Liver (tissue), 3 donors: Measurements from ENCODE around the gene NUCKS1.

Experiments
- CTCF ChIP-seq: fragments of 150-350 bp; IDR thresholded peaks from 2 replicates; pipeline ENCODE4 v1.5.1; 2017; ENCODE audit warnings: improper control_type of control experiment, low read depth, low read length; ENCODE audit not compliant: missing input control
- GABPA ChIP-seq, 2 donors: IDR thresholded peaks in 1 of 2; conservative IDR thresholded peaks in 1 of 2; 2 replicates each; pipeline ENCODE4 v1.6.1; 2016; ENCODE audit warnings: antibody characterized with exemption in 2 of 2, mild to moderate bottlenecking in 1 of 2, moderate library complexity in 1 of 2
- ZBTB33 ChIP-seq: IDR thresholded peaks from 2 replicates; pipeline ENCODE4 v1.6.1; 2016; ENCODE audit warnings: antibody characterized with exemption
- donor health status: healthy.
- donor health status: healthy.

- no peak for TF ChIP-seq CTCF
- no peak for TF ChIP-seq ZBTB33
- TF ChIP-seq GABPA (IDR thresholded peaks at IDR 0.05 in 1 of 2, conservative IDR thresholded peaks at IDR 0.05 in 1 of 2): no peak
Observed at GRCh38 chr1:205741681-205742080, 8.3 kb downstream of the NUCKS1 start.
